Panc1 (cell line): ENCODE data around the gene GRIN1. TPM values are rescaled to one million over a fixed set of nuclear protein-coding genes. Genes with fewer than 3 reads are reported as not detected.
A peak's percentile ranks its signal among the peaks of the same experiment; 100 is the strongest.

ENCODE experiments used
- ATAC-seq: fragments of 200-7000 bp; cut with Tn5 transposase; 2 replicates; pipeline ENCODE4 v1.9.1; 2020; ENCODE audit warnings: mild to moderate bottlenecking, moderate library complexity
- BruUV-seq: library from RNA; stranded (reverse); fragments of 400-500 nt; replicated peaks from 2 replicates; lab custom pipeline; 2021; lab: Mats Ljungman, UMichigan
- CTCF ChIA-PET: fragments of 300-600 bp; sonication (Branson Sonifier 250); formaldehyde crosslinking; loops from one replicate; lab custom pipeline; 2022; ENCODE audit warnings: antibody characterized with exemption; lab: Charles Lee
- POLR2A ChIA-PET: fragments of 300-600 bp; sonication (Branson Sonifier 250); formaldehyde crosslinking; loops from one replicate; lab custom pipeline; 2022; ENCODE audit warnings: antibody characterized with exemption; lab: Charles Lee
- DNase-seq: peaks from one replicate; pipeline ENCODE4 v3.0.0-alpha.2; 2010; ENCODE audit warnings: low read depth, low spot score
- H3K27ac ChIP-seq: 2 replicates; pipeline ENCODE4 v1.5.1; 2011; ENCODE audit warnings: mild to moderate bottlenecking, low read length, inconsistent platforms
- H3K27me3 ChIP-seq: fragments of 200-500 bp; sonication (Bioruptor generic); 2 replicates; pipeline ENCODE4 v1.6.0; 2014; ENCODE audit warnings: low read length, inconsistent platforms; ENCODE audit not compliant: control insufficient read depth, insufficient read depth
- H3K36me3 ChIP-seq: fragments of 200-500 bp; sonication (Bioruptor generic); 2 replicates; pipeline ENCODE4 v1.5.1; 2014; ENCODE audit warnings: inconsistent platforms, mild to moderate bottlenecking, low read length, moderate library complexity; ENCODE audit not compliant: control insufficient read depth, insufficient read depth
- H3K4me1 ChIP-seq: 2 replicates; pipeline ENCODE4 v1.5.1; 2011; ENCODE audit warnings: inconsistent platforms, mild to moderate bottlenecking, low read length, moderate library complexity; ENCODE audit not compliant: control insufficient read depth, insufficient read depth
- H3K4me3 ChIP-seq, 2 experiments: 2 replicates each; pipeline ENCODE4 v1.5.1; 2011 to 2012; ENCODE audit warnings: low read depth in 2 of 2, low read length in 2 of 2, mild to moderate bottlenecking in 2 of 2, inconsistent platforms in 1 of 2, moderate library complexity in 1 of 2
- H3K9me3 ChIP-seq: fragments of 200-500 bp; sonication (Bioruptor generic); 2 replicates; pipeline ENCODE4 v1.5.1; 2014; ENCODE audit warnings: low read depth, mild to moderate bottlenecking, inconsistent platforms, low read length, moderate library complexity; ENCODE audit not compliant: control insufficient read depth, insufficient read depth
- CTCF ChIP-seq: fragments of 450-650 bp; IDR thresholded peaks from 2 replicates; pipeline ENCODE4 v1.5.1; 2017; ENCODE audit warnings: mild to moderate bottlenecking
- POLR2AphosphoS5 ChIP-seq: IDR thresholded peaks from 2 replicates; pipeline ENCODE4 v1.6.1; 2012; ENCODE audit warnings: mild to moderate bottlenecking, low read depth, low read length, moderate library complexity
- REST ChIP-seq, 2 experiments: IDR thresholded peaks; 2 replicates each; pipeline ENCODE4 v1.6.1; 2011 to 2012; ENCODE audit warnings: low read depth in 2 of 2, control low read depth in 1 of 2, low read length in 1 of 2, mild to moderate bottlenecking in 1 of 2, moderate library complexity in 1 of 2; ENCODE audit not compliant: insufficient read depth in 1 of 2
- SIN3A ChIP-seq: IDR thresholded peaks from 2 replicates; pipeline ENCODE4 v1.6.1; 2012; ENCODE audit warnings: low read depth, mild to moderate bottlenecking, low read length, moderate library complexity, borderline replicate concordance; ENCODE audit not compliant: insufficient read depth
- TCF7L2 ChIP-seq: IDR thresholded peaks from 2 replicates; pipeline ENCODE4 v1.6.1; 2011; ENCODE audit warnings: mild to moderate bottlenecking, low read depth, low read length, inconsistent platforms
- in situ Hi-C: cut with HindIII; loops from 2 replicates; pipeline ENCODE4 v1.10.0; 2016; ENCODE audit warnings: low sequenced_read_pairs, low pct_unique_long_range_greater_than_20kb
- intact Hi-C: fragments of 100-400 bp; cut with micrococcal nuclease; formaldehyde crosslinking; loops from one replicate; pipeline ENCODE4 v1.10.0; 2022; ENCODE audit not compliant: unreplicated experiment
- total RNA-seq: library from RNA; stranded (reverse); gene quantifications from one replicate; pipeline ENCODE4 v1.2.1, GENCODE V29; 2021; ENCODE audit not compliant: unreplicated experiment

The GRIN1 gene
- total RNA-seq, 1 experiment from 2014 or later = 4.9 TPM

GRCh38 chr9:137187386-137187785, 48.4 kb downstream of the GRIN1 start:
- TF ChIP-seq REST (IDR thresholded peaks at IDR 0.05; ENCODE audit: insufficient read depth in 1 of 2, low read depth in 2 of 2, low read length in 1 of 2) (no peak), CTCF (no peak), POLR2AphosphoS5 (no peak), SIN3A (no peak), TCF7L2 (no peak)
- ChIA-PET CTCF (no interaction called here), POLR2A (no interaction called here)
- Histone ChIP-seq H3K9me3 (no peaks in the 10 kb centered on the region), H3K4me1 (peaks cover 18% of the 10 kb centered on the region), H3K4me3 (peak overlapping the region; percentile 88 to 89), H3K27ac (peak overlapping the region; percentile 74), H3K36me3 (no peaks in the 10 kb centered on the region; the same call in 1 of the 2 replicates), H3K27me3 (no peaks in the 10 kb centered on the region)
- in situ Hi-C loops (no loop called here), intact Hi-C loops (no loop called here)
- ATAC-seq (no peak), DNase-seq (no peak)
- BruUV-seq = no TSS peak

- peak; percentile 7 for ATAC-seq
- BruUV-seq = no TSS peak
- intact Hi-C loops (no loop called here), in situ Hi-C loops (no loop called here)
- Histone ChIP-seq H3K27ac (peak overlapping the region; percentile 74), H3K9me3 (no peaks in the 10 kb centered on the region), H3K36me3 (no peaks in the 10 kb centered on the region; the same call in 1 of the 2 replicates), H3K4me1 (peaks cover 23% of the 10 kb centered on the region), H3K4me3 (peak overlapping the region; percentile 88 to 89), H3K27me3 (no peaks in the 10 kb centered on the region)
- no peak for DNase-seq
- no peak for TF ChIP-seq TCF7L2
- no peak for TF ChIP-seq REST (IDR thresholded peaks at IDR 0.05; ENCODE audit: insufficient read depth in 1 of 2, low read depth in 2 of 2, low read length in 1 of 2)
- no peak for TF ChIP-seq CTCF
- no peak for TF ChIP-seq SIN3A
- TF ChIP-seq POLR2AphosphoS5 = no peak
- CTCF ChIA-PET = no interaction called here
- POLR2A ChIA-PET = no interaction called here
Measured at GRCh38 chr9:137188086-137188489, 49.1 kb downstream of the GRIN1 start.
